Transverse colon (tissue), 4 donors: ENCODE results near the gene KLK7.

ENCODE experiments used
- CTCF ChIP-seq, 5 experiments: fragments of 200-600 bp in 3 of 5; fragments of 450-650 bp in 2 of 5; sonication (generic) in 3 of 5; IDR thresholded peaks; 1 replicate in 2 of 5; 2 replicates in 3 of 5; pipeline ENCODE4 v1.5.1; 2016 to 2017; ENCODE audit warnings: antibody characterized with exemption in 5 of 5, inconsistent platforms in 3 of 5, mild to moderate bottlenecking in 2 of 5, moderate library complexity in 1 of 5
- EP300 ChIP-seq: sonication (generic); formaldehyde crosslinking; IDR thresholded peaks from one replicate; pipeline ENCODE4 v1.6.1; 2017; ENCODE audit warnings: antibody characterized with exemption, low read depth
- POLR2AphosphoS5 ChIP-seq, 3 donors: sonication (generic); formaldehyde crosslinking; IDR thresholded peaks; one replicate each; pipeline ENCODE4 v1.6.1; 2016; ENCODE audit warnings: antibody characterized with exemption in 3 of 3

- TF ChIP-seq CTCF (IDR thresholded peaks at IDR 0.05) (no peak), POLR2AphosphoS5 (IDR thresholded peaks at IDR 0.05) (no peak), EP300 (no peak)
Observed at GRCh38 chr19:51001515-51001914, 17.8 kb upstream of the KLK7 start, which contains the start of gene KLK8.
